Astrocyte (in vitro differentiated cells and primary cell): Measurements from ENCODE around the gene SLC25A21. TPM values are rescaled to one million over a fixed set of nuclear protein-coding genes. Genes with fewer than 3 reads are reported as not detected.

ENCODE experiments used
- DNase-seq: peaks from one replicate; pipeline ENCODE4 v3.0.0-alpha.2; 2010; ENCODE audit warnings: low read depth
- FAIRE-seq: peaks from 2 replicates; lab custom pipeline; 2011; peaks lifted over from hg19 to GRCh38; lab: Jason Lieb, UNC
- H2AFZ ChIP-seq: 2 replicates; pipeline ENCODE4 v1.6.0; 2012; ENCODE audit warnings: low read depth, low read length, inconsistent platforms
- H3K27ac ChIP-seq: 2 replicates; pipeline ENCODE4 v1.5.1; 2011; ENCODE audit warnings: low read depth, low read length, inconsistent platforms
- H3K27me3 ChIP-seq: 2 replicates; pipeline ENCODE4 v1.6.0; 2011; ENCODE audit warnings: low read length, inconsistent platforms; ENCODE audit not compliant: insufficient read depth
- H3K36me3 ChIP-seq: 2 replicates; pipeline ENCODE4 v1.5.1; 2011; ENCODE audit warnings: low read length, inconsistent platforms; ENCODE audit not compliant: insufficient read depth
- H3K4me1 ChIP-seq: 2 replicates; pipeline ENCODE4 v1.5.1; 2011; ENCODE audit warnings: low read length, inconsistent platforms; ENCODE audit not compliant: insufficient read depth
- H3K4me2 ChIP-seq: 2 replicates; pipeline ENCODE4 v1.6.0; 2012; ENCODE audit warnings: low read length, inconsistent platforms
- H3K4me3 ChIP-seq: 2 replicates; pipeline ENCODE4 v1.5.1; 2011; ENCODE audit warnings: low read depth, mild to moderate bottlenecking, low read length, inconsistent platforms; ENCODE audit not compliant: insufficient read depth
- H3K79me2 ChIP-seq: 2 replicates; pipeline ENCODE4 v1.6.0; 2012; ENCODE audit warnings: mild to moderate bottlenecking, low read length, inconsistent platforms; ENCODE audit not compliant: insufficient read depth
- H3K9ac ChIP-seq: 2 replicates; pipeline ENCODE4 v1.6.0; 2012; ENCODE audit warnings: mild to moderate bottlenecking, low read length, inconsistent platforms
- H3K9me3 ChIP-seq: 2 replicates; pipeline ENCODE4 v1.5.1; 2012; ENCODE audit warnings: low read depth, mild to moderate bottlenecking, low read length, inconsistent platforms; ENCODE audit not compliant: insufficient read depth
- H4K20me1 ChIP-seq: 2 replicates; pipeline ENCODE4 v1.6.0; 2012; ENCODE audit warnings: low read length, inconsistent platforms; ENCODE audit not compliant: insufficient read depth
- H3K27ac Mint-ChIP-seq: one replicate; pipeline ENCODE4 v1.8.0; 2021; ENCODE audit warnings: mild to moderate bottlenecking, mixed read lengths; ENCODE audit not compliant: unreplicated experiment
- H3K27me3 Mint-ChIP-seq: one replicate; pipeline ENCODE4 v1.8.0; 2021; ENCODE audit warnings: low read depth, mixed read lengths; ENCODE audit not compliant: unreplicated experiment
- H3K36me3 Mint-ChIP-seq: one replicate; pipeline ENCODE4 v1.8.0; 2021; ENCODE audit warnings: low read depth, mixed read lengths; ENCODE audit not compliant: unreplicated experiment
- H3K4me1 Mint-ChIP-seq: one replicate; pipeline ENCODE4 v1.8.0; 2021; ENCODE audit warnings: low read depth, mixed read lengths; ENCODE audit not compliant: unreplicated experiment
- H3K4me3 Mint-ChIP-seq: one replicate; pipeline ENCODE4 v1.8.0; 2021; ENCODE audit warnings: mild to moderate bottlenecking, moderate library complexity, mixed read lengths; ENCODE audit not compliant: unreplicated experiment
- H3K9me3 Mint-ChIP-seq: one replicate; pipeline ENCODE4 v1.8.0; 2021; ENCODE audit warnings: mild to moderate bottlenecking, mixed read lengths; ENCODE audit not compliant: unreplicated experiment
- CTCF ChIP-seq: IDR thresholded peaks from 2 replicates; pipeline ENCODE4 v1.5.1; 2011; ENCODE audit warnings: low read depth, mild to moderate bottlenecking, inconsistent platforms, low read length, moderate library complexity; ENCODE audit not compliant: insufficient read depth
- EZH2 ChIP-seq: IDR thresholded peaks from 2 replicates; pipeline ENCODE4 v1.6.1; 2012; ENCODE audit warnings: mild to moderate bottlenecking, low read length, inconsistent platforms; ENCODE audit not compliant: insufficient read depth
- total RNA-seq: library from RNA; stranded (reverse); gene quantifications from 2 replicates; pipeline ENCODE4 v1.2.1, GENCODE V29; 2021

SLC25A21 gene
- total RNA-seq, 1 donor from 2014 or later: 1.5 TPM

GRCh38 chr14:36979863-36980262 lies 192.5 kb downstream of the SLC25A21 start:
- H3K4me2 ChIP-seq: no peak overlapping the region
- no peak for TF ChIP-seq EZH2
- no peak for TF ChIP-seq CTCF
- no peaks in the 10 kb centered on the region for H3K9me3 ChIP-seq
- no peak overlapping the region for H3K27ac ChIP-seq
- H3K9me3 Mint-ChIP-seq: no peaks in the 10 kb centered on the region
- no peak overlapping the region for H2AFZ ChIP-seq
- no peak for FAIRE-seq
- H3K9ac ChIP-seq: no peak overlapping the region
- H3K27me3 ChIP-seq: no peaks in the 10 kb centered on the region
- no peak overlapping the region for H3K4me3 Mint-ChIP-seq
- H4K20me1 ChIP-seq: no peaks in the 10 kb centered on the region
- H3K4me3 ChIP-seq: no peak overlapping the region
- peaks cover 7% of the 10 kb centered on the region for H3K4me1 ChIP-seq
- H3K79me2 ChIP-seq: no peaks in the 10 kb centered on the region
- no peaks in the 10 kb centered on the region for H3K36me3 Mint-ChIP-seq
- DNase-seq: no peak
- no peak overlapping the region for H3K27ac Mint-ChIP-seq
- H3K36me3 ChIP-seq: no peaks in the 10 kb centered on the region
- peaks cover 18% of the 10 kb centered on the region for H3K4me1 Mint-ChIP-seq
- H3K27me3 Mint-ChIP-seq: no peaks in the 10 kb centered on the region

GRCh38 chr14:36976571-36977023 lies 195.8 kb downstream of the SLC25A21 start:
- H3K9me3 Mint-ChIP-seq: no peaks in the 10 kb centered on the region
- Histone ChIP-seq H3K36me3 (no peaks in the 10 kb centered on the region), H3K4me2 (no peak overlapping the region), H3K27ac (no peak overlapping the region), H3K9me3 (no peaks in the 10 kb centered on the region), H3K9ac (no peak overlapping the region), H3K4me3 (no peak overlapping the region), H3K79me2 (no peaks in the 10 kb centered on the region), H2AFZ (no peak overlapping the region), H4K20me1 (no peaks in the 10 kb centered on the region), H3K27me3 (no peaks in the 10 kb centered on the region), H3K4me1 (peaks cover 3% of the 10 kb centered on the region)
- peak overlapping the region; percentile 55 for H3K27ac Mint-ChIP-seq
- TF ChIP-seq CTCF: no peak
- TF ChIP-seq EZH2: no peak
- no peaks in the 10 kb centered on the region for H3K27me3 Mint-ChIP-seq
- no peaks in the 10 kb centered on the region for H3K36me3 Mint-ChIP-seq
- no peak overlapping the region for H3K4me3 Mint-ChIP-seq
- H3K4me1 Mint-ChIP-seq: peaks cover 31% of the 10 kb centered on the region
- DNase-seq (peak; percentile 28), FAIRE-seq (no peak)

GRCh38 chr14:36975834-36976233 lies 196.6 kb downstream of the SLC25A21 start:
- Mint-ChIP-seq H3K27me3 (no peaks in the 10 kb centered on the region), H3K4me3 (no peak overlapping the region), H3K9me3 (no peaks in the 10 kb centered on the region), H3K27ac (peak overlapping the region; percentile 3), H3K36me3 (no peaks in the 10 kb centered on the region), H3K4me1 (peaks cover 31% of the 10 kb centered on the region)
- no peak overlapping the region for H2AFZ ChIP-seq
- H3K4me1 ChIP-seq: peaks cover 3% of the 10 kb centered on the region
- no peak overlapping the region for H3K27ac ChIP-seq
- no peak overlapping the region for H3K4me2 ChIP-seq
- no peaks in the 10 kb centered on the region for H3K9me3 ChIP-seq
- H3K9ac ChIP-seq: no peak overlapping the region
- FAIRE-seq (no peak), DNase-seq (no peak)
- H3K4me3 ChIP-seq: no peak overlapping the region
- no peak for TF ChIP-seq CTCF
- no peaks in the 10 kb centered on the region for H3K27me3 ChIP-seq
- no peaks in the 10 kb centered on the region for H4K20me1 ChIP-seq
- H3K79me2 ChIP-seq: no peaks in the 10 kb centered on the region
- H3K36me3 ChIP-seq: no peaks in the 10 kb centered on the region
